Peyer's patch (tissue), 4 donors: ENCODE data around the gene TMBIM6.
"Not testable (repeated sequence)": the region's sequence is repeated elsewhere in the genome, so short reads cannot be mapped to it uniquely, and the experiment has no call there.

Source experiments
- POLR2A ChIP-seq, 2 donors: fragments of 450-650 bp; IDR thresholded peaks; one replicate each; pipeline ENCODE4 v1.5.1; 2017; ENCODE audit warnings: antibody characterized with exemption in 2 of 2, mild to moderate bottlenecking in 2 of 2, moderate library complexity in 2 of 2
- TF ChIP-seq, protein P1 (sequence below), 6 experiments: fragments of 450-650 bp in 4 of 6; fragments of 200-600 bp in 2 of 6; sonication (generic) in 1 of 6; IDR thresholded peaks; one replicate each; pipeline ENCODE4 v1.5.1; 2017 to 2019; ENCODE audit warnings: antibody characterized with exemption in 6 of 6, mild to moderate bottlenecking in 3 of 6, moderate library complexity in 1 of 6

DNA sequence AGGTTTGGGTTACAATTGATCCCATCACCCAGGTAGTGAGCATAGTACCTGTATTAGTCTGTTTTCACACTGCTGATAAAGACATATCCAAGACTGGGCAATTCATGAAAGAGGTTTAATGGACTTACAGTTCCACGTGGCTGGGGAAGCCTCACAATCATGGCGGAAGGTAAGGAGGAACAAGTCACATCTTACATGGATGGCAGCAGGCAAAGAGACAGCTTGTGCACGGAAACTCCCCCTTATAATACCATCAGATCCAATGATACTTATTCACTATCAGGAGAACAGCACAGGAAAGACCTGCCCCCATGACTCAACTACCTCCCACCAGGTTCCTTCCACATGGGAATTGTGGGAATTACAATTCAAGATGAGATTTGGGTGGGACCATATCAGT, 20.0 kb upstream of the TMBIM6 start:
- TF ChIP-seq, protein P1, sequence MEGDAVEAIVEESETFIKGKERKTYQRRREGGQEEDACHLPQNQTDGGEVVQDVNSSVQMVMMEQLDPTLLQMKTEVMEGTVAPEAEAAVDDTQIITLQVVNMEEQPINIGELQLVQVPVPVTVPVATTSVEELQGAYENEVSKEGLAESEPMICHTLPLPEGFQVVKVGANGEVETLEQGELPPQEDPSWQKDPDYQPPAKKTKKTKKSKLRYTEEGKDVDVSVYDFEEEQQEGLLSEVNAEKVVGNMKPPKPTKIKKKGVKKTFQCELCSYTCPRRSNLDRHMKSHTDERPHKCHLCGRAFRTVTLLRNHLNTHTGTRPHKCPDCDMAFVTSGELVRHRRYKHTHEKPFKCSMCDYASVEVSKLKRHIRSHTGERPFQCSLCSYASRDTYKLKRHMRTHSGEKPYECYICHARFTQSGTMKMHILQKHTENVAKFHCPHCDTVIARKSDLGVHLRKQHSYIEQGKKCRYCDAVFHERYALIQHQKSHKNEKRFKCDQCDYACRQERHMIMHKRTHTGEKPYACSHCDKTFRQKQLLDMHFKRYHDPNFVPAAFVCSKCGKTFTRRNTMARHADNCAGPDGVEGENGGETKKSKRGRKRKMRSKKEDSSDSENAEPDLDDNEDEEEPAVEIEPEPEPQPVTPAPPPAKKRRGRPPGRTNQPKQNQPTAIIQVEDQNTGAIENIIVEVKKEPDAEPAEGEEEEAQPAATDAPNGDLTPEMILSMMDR (IDR thresholded peaks at IDR 0.05), result not testable (repeated sequence)
- TF ChIP-seq POLR2A (IDR thresholded peaks at IDR 0.05), result not testable (repeated sequence)
